ENCODE results near the gene LILRA1. TPM values are rescaled to one million over a fixed set of nuclear protein-coding genes. Genes with fewer than 3 reads are reported as not detected.
"Not testable (repeated sequence)": the region's sequence is repeated elsewhere in the genome, so short reads cannot be mapped to it uniquely, and the experiment has no call there.

LILRA1 gene
- total RNA-seq, 1 experiment from 2014 or later: not detected

DNA sequence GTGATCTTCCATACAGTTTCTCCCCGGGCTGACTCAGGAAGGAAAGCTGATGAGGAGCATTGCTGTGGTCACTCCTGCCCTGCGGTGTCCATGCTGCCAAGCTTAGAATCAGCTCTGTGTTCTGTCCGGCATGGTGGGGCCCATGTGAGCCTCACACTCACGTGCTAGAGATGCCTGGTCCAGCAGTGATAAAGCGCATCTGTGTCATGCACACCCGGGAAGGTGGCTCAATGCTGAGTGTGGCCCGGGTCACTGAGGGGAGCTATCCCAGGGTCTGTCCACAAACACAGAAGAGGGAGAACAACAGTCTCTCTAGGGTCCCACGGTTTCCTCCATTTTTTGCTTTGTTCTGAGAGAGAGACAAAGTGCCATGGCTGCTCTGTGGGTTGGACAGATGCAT is 33.3 kb downstream of the LILRA1 start:
- H3K27me3 ChIP-seq (ENCODE audit: control insufficient read depth, insufficient read depth, low read length): peaks cover 16% of the 10 kb centered on the region
- in situ Hi-C loops (cut with HindIII; ENCODE audit: low pct_unique_long_range_greater_than_20kb, low sequenced_read_pairs) (no loop called here), intact Hi-C loops (cut with micrococcal nuclease; ENCODE audit: unreplicated experiment) (no loop called here)
- ATAC-seq (no peak), DNase-seq (ENCODE audit: low read depth, low spot score) (no peak)
- no peaks in the 10 kb centered on the region for H3K36me3 ChIP-seq (ENCODE audit: control insufficient read depth, insufficient read depth, low read length)
- TF ChIP-seq, protein P1, sequence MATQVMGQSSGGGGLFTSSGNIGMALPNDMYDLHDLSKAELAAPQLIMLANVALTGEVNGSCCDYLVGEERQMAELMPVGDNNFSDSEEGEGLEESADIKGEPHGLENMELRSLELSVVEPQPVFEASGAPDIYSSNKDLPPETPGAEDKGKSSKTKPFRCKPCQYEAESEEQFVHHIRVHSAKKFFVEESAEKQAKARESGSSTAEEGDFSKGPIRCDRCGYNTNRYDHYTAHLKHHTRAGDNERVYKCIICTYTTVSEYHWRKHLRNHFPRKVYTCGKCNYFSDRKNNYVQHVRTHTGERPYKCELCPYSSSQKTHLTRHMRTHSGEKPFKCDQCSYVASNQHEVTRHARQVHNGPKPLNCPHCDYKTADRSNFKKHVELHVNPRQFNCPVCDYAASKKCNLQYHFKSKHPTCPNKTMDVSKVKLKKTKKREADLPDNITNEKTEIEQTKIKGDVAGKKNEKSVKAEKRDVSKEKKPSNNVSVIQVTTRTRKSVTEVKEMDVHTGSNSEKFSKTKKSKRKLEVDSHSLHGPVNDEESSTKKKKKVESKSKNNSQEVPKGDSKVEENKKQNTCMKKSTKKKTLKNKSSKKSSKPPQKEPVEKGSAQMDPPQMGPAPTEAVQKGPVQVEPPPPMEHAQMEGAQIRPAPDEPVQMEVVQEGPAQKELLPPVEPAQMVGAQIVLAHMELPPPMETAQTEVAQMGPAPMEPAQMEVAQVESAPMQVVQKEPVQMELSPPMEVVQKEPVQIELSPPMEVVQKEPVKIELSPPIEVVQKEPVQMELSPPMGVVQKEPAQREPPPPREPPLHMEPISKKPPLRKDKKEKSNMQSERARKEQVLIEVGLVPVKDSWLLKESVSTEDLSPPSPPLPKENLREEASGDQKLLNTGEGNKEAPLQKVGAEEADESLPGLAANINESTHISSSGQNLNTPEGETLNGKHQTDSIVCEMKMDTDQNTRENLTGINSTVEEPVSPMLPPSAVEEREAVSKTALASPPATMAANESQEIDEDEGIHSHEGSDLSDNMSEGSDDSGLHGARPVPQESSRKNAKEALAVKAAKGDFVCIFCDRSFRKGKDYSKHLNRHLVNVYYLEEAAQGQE (IDR thresholded peaks at IDR 0.05; ENCODE audit: insufficient read depth in 1 of 2, low read depth in 2 of 2, low read length in 1 of 2): no peak
- TF ChIP-seq SIN3A (IDR thresholded peaks at IDR 0.05; ENCODE audit: borderline replicate concordance, insufficient read depth, low read depth, low read length) (no peak), POLR2AphosphoS5 (IDR thresholded peaks at IDR 0.05; ENCODE audit: low read depth, low read length) (no peak), TCF7L2 (IDR thresholded peaks at IDR 0.05; ENCODE audit: low read depth, low read length) (no peak)
- TF ChIP-seq, protein P2, sequence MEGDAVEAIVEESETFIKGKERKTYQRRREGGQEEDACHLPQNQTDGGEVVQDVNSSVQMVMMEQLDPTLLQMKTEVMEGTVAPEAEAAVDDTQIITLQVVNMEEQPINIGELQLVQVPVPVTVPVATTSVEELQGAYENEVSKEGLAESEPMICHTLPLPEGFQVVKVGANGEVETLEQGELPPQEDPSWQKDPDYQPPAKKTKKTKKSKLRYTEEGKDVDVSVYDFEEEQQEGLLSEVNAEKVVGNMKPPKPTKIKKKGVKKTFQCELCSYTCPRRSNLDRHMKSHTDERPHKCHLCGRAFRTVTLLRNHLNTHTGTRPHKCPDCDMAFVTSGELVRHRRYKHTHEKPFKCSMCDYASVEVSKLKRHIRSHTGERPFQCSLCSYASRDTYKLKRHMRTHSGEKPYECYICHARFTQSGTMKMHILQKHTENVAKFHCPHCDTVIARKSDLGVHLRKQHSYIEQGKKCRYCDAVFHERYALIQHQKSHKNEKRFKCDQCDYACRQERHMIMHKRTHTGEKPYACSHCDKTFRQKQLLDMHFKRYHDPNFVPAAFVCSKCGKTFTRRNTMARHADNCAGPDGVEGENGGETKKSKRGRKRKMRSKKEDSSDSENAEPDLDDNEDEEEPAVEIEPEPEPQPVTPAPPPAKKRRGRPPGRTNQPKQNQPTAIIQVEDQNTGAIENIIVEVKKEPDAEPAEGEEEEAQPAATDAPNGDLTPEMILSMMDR (IDR thresholded peaks at IDR 0.05): no peak
- POLR2A ChIA-PET: no interaction called here
- H3K4me3 ChIP-seq (ENCODE audit: low read depth in 2 of 2, low read length in 2 of 2): no peak overlapping the region
- no TSS peak for BruUV-seq (replicated peaks)
- H3K27ac ChIP-seq (ENCODE audit: low read length): no peak overlapping the region
- H3K4me1 ChIP-seq (ENCODE audit: control insufficient read depth, insufficient read depth, low read length): no peaks in the 10 kb centered on the region
- H3K9me3 ChIP-seq (ENCODE audit: control insufficient read depth, insufficient read depth, low read depth, low read length): no peaks in the 10 kb centered on the region
- CTCF ChIA-PET: no interaction called here

DNA sequence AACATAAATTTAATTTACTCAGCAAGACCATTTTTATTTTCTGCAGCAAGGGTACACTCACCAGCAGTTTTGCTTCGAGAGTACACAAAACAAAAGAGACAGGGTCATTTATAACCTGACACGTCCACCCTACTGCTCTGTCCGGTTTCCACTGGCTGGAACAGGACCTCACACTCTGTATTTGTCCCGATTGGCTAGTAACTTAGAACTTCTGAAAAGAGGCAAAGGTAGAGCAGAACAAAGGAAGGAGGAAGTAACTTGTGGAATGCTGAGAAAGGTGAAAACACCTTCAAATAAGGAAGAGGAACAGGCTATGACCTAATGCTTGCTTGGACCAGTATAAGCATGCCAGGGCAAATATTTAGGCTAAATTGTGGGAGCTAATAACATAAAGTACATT is 34.5 kb downstream of the LILRA1 start:
- in situ Hi-C loops (cut with HindIII; ENCODE audit: low pct_unique_long_range_greater_than_20kb, low sequenced_read_pairs); H3K4me1 ChIP-seq (ENCODE audit: control insufficient read depth, insufficient read depth, low read length); H3K36me3 ChIP-seq (ENCODE audit: control insufficient read depth, insufficient read depth, low read length); DNase-seq (ENCODE audit: low read depth, low spot score); H3K4me3 ChIP-seq (ENCODE audit: low read depth in 2 of 2, low read length in 2 of 2); H3K27ac ChIP-seq (ENCODE audit: low read length); BruUV-seq (replicated peaks); POLR2A ChIA-PET; H3K9me3 ChIP-seq (ENCODE audit: control insufficient read depth, insufficient read depth, low read depth, low read length); CTCF ChIA-PET; intact Hi-C loops (cut with micrococcal nuclease; ENCODE audit: unreplicated experiment); ATAC-seq: not testable (repeated sequence)
- peaks cover 16% of the 10 kb centered on the region for H3K27me3 ChIP-seq (ENCODE audit: control insufficient read depth, insufficient read depth, low read length)

DNA sequence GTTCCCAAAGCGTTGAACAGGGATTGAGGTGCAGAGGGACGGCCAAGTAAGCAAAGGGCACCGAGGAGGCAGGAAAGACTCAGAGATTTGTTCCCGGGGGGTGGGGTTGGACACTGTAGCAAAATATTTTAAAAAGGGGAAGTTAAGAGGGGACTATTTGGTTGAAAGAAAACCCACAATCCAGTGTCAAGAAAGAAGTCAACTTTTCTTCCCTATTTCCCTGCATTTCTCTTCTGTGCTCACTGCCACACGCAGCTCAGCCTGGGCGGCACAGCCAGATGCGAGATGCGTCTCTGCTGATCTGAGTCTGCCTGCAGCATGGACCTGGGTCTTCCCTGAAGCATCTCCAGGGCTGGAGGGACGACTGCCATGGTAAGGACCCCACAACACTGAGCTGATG is 36.8 kb downstream of the LILRA1 start, which contains the start of gene LILRB1:
Gene LILRB1 (plus strand): TSS at position 223 of the 400 bp plus-strand sequence. CDS start 590 bp downstream, outside the sequence.
- BruUV-seq (replicated peaks); ATAC-seq; H3K9me3 ChIP-seq (ENCODE audit: control insufficient read depth, insufficient read depth, low read depth, low read length); DNase-seq (ENCODE audit: low read depth, low spot score); POLR2A ChIA-PET; in situ Hi-C loops (cut with HindIII; ENCODE audit: low pct_unique_long_range_greater_than_20kb, low sequenced_read_pairs); H3K27ac ChIP-seq (ENCODE audit: low read length); H3K36me3 ChIP-seq (ENCODE audit: control insufficient read depth, insufficient read depth, low read length); H3K4me1 ChIP-seq (ENCODE audit: control insufficient read depth, insufficient read depth, low read length); CTCF ChIA-PET; H3K4me3 ChIP-seq (ENCODE audit: low read depth in 2 of 2, low read length in 2 of 2): not testable (repeated sequence)
- H3K27me3 ChIP-seq (ENCODE audit: control insufficient read depth, insufficient read depth, low read length): peaks cover 16% of the 10 kb centered on the region
- intact Hi-C loops (cut with micrococcal nuclease; ENCODE audit: unreplicated experiment): loop anchor here (5.0 kb wide), 1 partner anchor 333 kb away; no protein-coding TSS in a partner anchor
